Neural cell (in vitro differentiated cells): ENCODE measurements around the gene NUP42. TPM values are rescaled to one million over a fixed set of nuclear protein-coding genes. Genes with fewer than 3 reads are reported as not detected.

Experiments used
- H2AFZ ChIP-seq: fragments of 200-600, 300-800 bp; sonication (generic), shearing (Covaris generic); 2 replicates; pipeline ENCODE4 v1.6.0; 2014; ENCODE audit warnings: low read depth, mild to moderate bottlenecking, antibody characterized with exemption, low read length, moderate library complexity
- H3F3A ChIP-seq: fragments of 200-600 bp; shearing (Covaris generic); 2 replicates; pipeline ENCODE4 v1.6.1; 2016; ENCODE audit warnings: mild to moderate bottlenecking, moderate library complexity, mixed read lengths, antibody characterized with exemption, low read length; ENCODE audit not compliant: insufficient read depth, poor library complexity, severe bottlenecking
- H3K27ac ChIP-seq: fragments of 200-600, 300-800 bp; sonication (generic), shearing (Covaris generic); 2 replicates; pipeline ENCODE4 v1.5.1; 2014; ENCODE audit warnings: mild to moderate bottlenecking, low read length, moderate library complexity
- H3K27me3 ChIP-seq: fragments of 300-800, 200-600 bp; sonication (generic), shearing (Covaris generic); 2 replicates; pipeline ENCODE4 v1.6.0; 2014; ENCODE audit warnings: mild to moderate bottlenecking, low read depth, low read length, moderate library complexity; ENCODE audit not compliant: insufficient read depth
- H3K36me3 ChIP-seq: fragments of 300-800, 200-600 bp; sonication (generic), shearing (Covaris generic); 2 replicates; pipeline ENCODE4 v1.5.1; 2014; ENCODE audit warnings: mild to moderate bottlenecking, antibody characterized with exemption, low read length, moderate library complexity; ENCODE audit not compliant: insufficient read depth
- H3K4me2 ChIP-seq: fragments of 300-800, 200-600 bp; sonication (generic), shearing (Covaris generic); 2 replicates; pipeline ENCODE4 v1.6.0; 2014; ENCODE audit warnings: mild to moderate bottlenecking, low read length
- H3K4me3 ChIP-seq: fragments of 300-800, 200-600 bp; sonication (generic), shearing (Covaris generic); 2 replicates; pipeline ENCODE4 v1.5.1; 2014; ENCODE audit warnings: mild to moderate bottlenecking, low read length, moderate library complexity
- H3K79me2 ChIP-seq: fragments of 200-600 bp; shearing (Covaris generic); replicated peaks from 2 replicates; pipeline ENCODE4 v1.6.0; 2014; ENCODE audit warnings: mild to moderate bottlenecking, low read length, moderate library complexity; ENCODE audit not compliant: insufficient read depth
- H3K9ac ChIP-seq: fragments of 300-800, 200-600 bp; sonication (generic), shearing (Covaris generic); 2 replicates; pipeline ENCODE4 v1.6.1; 2016; ENCODE audit warnings: mild to moderate bottlenecking, low read length, mixed read lengths
- H3K9me2 ChIP-seq: fragments of 200-600 bp; shearing (Covaris generic); 2 replicates; pipeline ENCODE4 v1.6.1; 2016; ENCODE audit warnings: mild to moderate bottlenecking, low read length, mixed read lengths; ENCODE audit not compliant: insufficient read depth
- H3K9me3 ChIP-seq: fragments of 200-600, 300-800 bp; sonication (generic), shearing (Covaris generic); 2 replicates; pipeline ENCODE4 v1.6.1; 2016; ENCODE audit warnings: mild to moderate bottlenecking, mixed run types, low read length, moderate library complexity, mixed read lengths
- H4K20me1 ChIP-seq: fragments of 200-600 bp; shearing (Covaris generic); 2 replicates; pipeline ENCODE4 v1.6.1; 2016; ENCODE audit warnings: mild to moderate bottlenecking, mixed run types; ENCODE audit not compliant: insufficient read depth
- CTCF ChIP-seq: fragments of 450-650 bp; IDR thresholded peaks from 2 replicates; pipeline ENCODE4 v1.5.1; 2014; ENCODE audit warnings: antibody characterized with exemption, mild to moderate bottlenecking, moderate library complexity; ENCODE audit not compliant: poor library complexity, severe bottlenecking
- EP300 ChIP-seq: fragments of 450-650 bp; conservative IDR thresholded peaks from 2 replicates; pipeline ENCODE4 v1.6.1; 2014; ENCODE audit warnings: antibody characterized with exemption, mild to moderate bottlenecking, moderate library complexity; ENCODE audit not compliant: poor library complexity, severe bottlenecking
- EZH2 ChIP-seq: fragments of 200-600, 300-800 bp; shearing (Covaris generic), sonication (generic); IDR thresholded peaks from 2 replicates; pipeline ENCODE4 v1.6.1; 2014; ENCODE audit warnings: antibody characterized with exemption, low read length, borderline replicate concordance, mild to moderate bottlenecking; ENCODE audit not compliant: insufficient read depth, poor library complexity, severe bottlenecking
- MXI1 ChIP-seq: fragments of 450-650 bp; conservative IDR thresholded peaks from 2 replicates; pipeline ENCODE4 v1.6.1; 2014; ENCODE audit warnings: antibody characterized with exemption, mild to moderate bottlenecking; ENCODE audit not compliant: poor library complexity, severe bottlenecking
- POLR2AphosphoS5 ChIP-seq: IDR thresholded peaks from 2 replicates; pipeline ENCODE4 v1.6.1; 2012
- RAD21 ChIP-seq: fragments of 450-650 bp; conservative IDR thresholded peaks from 2 replicates; pipeline ENCODE4 v1.6.1; 2014; ENCODE audit warnings: antibody characterized with exemption, mild to moderate bottlenecking, moderate library complexity
- REST ChIP-seq: IDR thresholded peaks from 2 replicates; pipeline ENCODE4 v1.6.1; 2012; ENCODE audit warnings: borderline replicate concordance
- SMC3 ChIP-seq: fragments of 450-650 bp; conservative IDR thresholded peaks from 2 replicates; pipeline ENCODE4 v1.6.1; 2014; ENCODE audit warnings: antibody characterized with exemption, mild to moderate bottlenecking, moderate library complexity; ENCODE audit not compliant: poor library complexity
- TAF1 ChIP-seq: IDR thresholded peaks from 2 replicates; pipeline ENCODE4 v1.6.1; 2012; ENCODE audit warnings: low read depth
- polyA plus RNA-seq: library from polyadenylated mRNA; depleted of rRNA; stranded (reverse); fragments of >200 nt; gene quantifications from 2 replicates; pipeline ENCODE4 v1.2.3, GENCODE V29; 2014

Gene NUP42
- polyA plus RNA-seq, 1 donor from 2014 or later: 106 TPM

GRCh38 chr7:23228412-23228811 is 46.6 kb downstream of the NUP42 start:
- Histone ChIP-seq H3K36me3 (no peaks in the 10 kb centered on the region), H2AFZ (no peak overlapping the region), H3F3A (no peaks in the 10 kb centered on the region), H3K27ac (no peak overlapping the region), H3K27me3 (no peaks in the 10 kb centered on the region), H3K9ac (no peak overlapping the region), H3K79me2 (no peaks in the 10 kb centered on the region), H3K9me3 (no peaks in the 10 kb centered on the region), H3K9me2 (no peaks in the 10 kb centered on the region), H3K4me2 (no peak overlapping the region), H3K4me3 (no peak overlapping the region), H4K20me1 (no peaks in the 10 kb centered on the region)
- TF ChIP-seq POLR2AphosphoS5 (no peak), MXI1 (no peak), EZH2 (no peak), EP300 (no peak), SMC3 (no peak), CTCF (no peak), TAF1 (no peak), RAD21 (no peak), REST (no peak)

GRCh38 chr7:23230641-23231101 is 48.8 kb downstream of the NUP42 start:
- Histone ChIP-seq H3K36me3 (no peaks in the 10 kb centered on the region), H3K4me2 (no peak overlapping the region), H3K27ac (no peak overlapping the region), H3F3A (no peaks in the 10 kb centered on the region), H3K27me3 (no peaks in the 10 kb centered on the region), H2AFZ (no peak overlapping the region), H3K79me2 (no peaks in the 10 kb centered on the region), H3K9me2 (no peaks in the 10 kb centered on the region), H4K20me1 (no peaks in the 10 kb centered on the region), H3K4me3 (no peak overlapping the region), H3K9me3 (no peaks in the 10 kb centered on the region), H3K9ac (no peak overlapping the region)
- TF ChIP-seq REST: no peak
- TF ChIP-seq POLR2AphosphoS5: no peak
- TF ChIP-seq EZH2: no peak
- TF ChIP-seq CTCF: no peak
- TF ChIP-seq EP300: no peak
- no peak for TF ChIP-seq TAF1
- no peak for TF ChIP-seq RAD21
- TF ChIP-seq SMC3: no peak
- TF ChIP-seq MXI1: no peak
